ENCODE results near the gene SMCHD1.

SMCHD1 gene

DNA sequence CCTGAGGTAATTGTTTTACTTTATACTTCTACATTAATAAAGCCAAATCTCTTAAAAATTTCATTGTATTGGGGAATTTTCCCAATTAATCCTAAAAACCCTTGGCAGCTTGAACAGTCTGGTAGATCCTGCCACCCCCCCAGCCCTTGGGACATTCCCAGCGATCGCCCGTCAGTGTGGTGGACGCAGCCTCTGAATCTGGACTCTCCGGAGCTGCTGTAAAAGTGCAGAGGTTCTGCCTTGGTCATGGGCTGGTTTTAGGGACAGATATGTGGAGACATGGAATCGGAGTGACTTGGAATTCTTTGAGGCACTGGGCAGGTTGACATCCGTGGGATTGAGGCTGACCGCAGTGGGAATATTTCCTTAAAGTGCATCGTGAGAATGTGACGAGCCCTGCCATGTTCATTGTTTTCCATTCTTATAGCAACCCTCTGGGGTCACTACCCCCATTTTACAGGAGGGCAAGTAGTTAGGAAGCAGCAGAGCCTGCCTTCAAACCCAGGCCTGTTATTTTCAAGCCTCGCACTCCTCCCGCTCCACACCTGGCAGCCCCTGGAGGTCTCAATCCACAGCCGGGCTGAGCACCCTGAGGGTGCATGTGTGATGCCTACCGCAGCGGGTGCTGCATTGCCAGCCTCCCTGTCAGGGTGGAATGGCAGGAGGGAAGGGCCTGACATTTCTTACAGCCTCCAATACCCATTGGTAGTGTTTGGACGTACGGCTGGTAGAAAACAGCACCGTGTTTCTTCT lies 197.8 kb downstream of the SMCHD1 start:
- DNase-seq (ENCODE audit: low read depth), result no peak

GRCh38 chr18:2853926-2854664 lies 198.6 kb downstream of the SMCHD1 start:
- no peak for DNase-seq (ENCODE audit: low read depth)
